RWPE2 (cell line): ENCODE data around the gene CRYBG1.

Source experiments
- ATAC-seq: fragments of 200-7000 bp; cut with Tn5 transposase; 3 replicates; pipeline ENCODE4 v1.9.1; 2021; ENCODE audit warnings: low read depth
- DNase-seq: peaks from one replicate; pipeline ENCODE4 v3.0.0-alpha.2; 2020; ENCODE audit warnings: low spot score
- H3K27ac ChIP-seq: fragments of 450-650 bp; 2 replicates; pipeline ENCODE4 v1.5.1; 2017; ENCODE audit warnings: mild to moderate bottlenecking; ENCODE audit not compliant: poor library complexity, severe bottlenecking
- H3K27me3 ChIP-seq: fragments of 250-450 bp; sonication (Bioruptor Pico); 2 replicates; pipeline ENCODE4 v1.5.1; 2021; ENCODE audit warnings: mild to moderate bottlenecking, moderate library complexity; ENCODE audit not compliant: insufficient read depth, poor library complexity, severe bottlenecking
- H3K36me3 ChIP-seq: fragments of 250-450 bp; sonication (Bioruptor Pico); 2 replicates; pipeline ENCODE4 v1.5.1; 2020; ENCODE audit warnings: low read depth, mild to moderate bottlenecking, moderate library complexity
- H3K4me1 ChIP-seq: fragments of 250-450 bp; sonication (Bioruptor Pico); 2 replicates; pipeline ENCODE4 v1.5.1; 2021; ENCODE audit warnings: mild to moderate bottlenecking, moderate library complexity; ENCODE audit not compliant: insufficient read depth, poor library complexity, severe bottlenecking
- H3K4me3 ChIP-seq: fragments of 250-450 bp; sonication (Bioruptor Pico); 2 replicates; pipeline ENCODE4 v1.5.1; 2021; ENCODE audit warnings: mild to moderate bottlenecking, moderate library complexity; ENCODE audit not compliant: severe bottlenecking
- H3K9me3 ChIP-seq: fragments of 250-450 bp; sonication (Bioruptor Pico); 2 replicates; pipeline ENCODE4 v1.5.1; 2021; ENCODE audit warnings: mild to moderate bottlenecking, moderate library complexity; ENCODE audit not compliant: severe bottlenecking
- TF ChIP-seq, protein P1 (sequence below): fragments of 450-650 bp; IDR thresholded peaks from one replicate; pipeline ENCODE4 v1.5.1; 2017; ENCODE audit warnings: mild to moderate bottlenecking, moderate library complexity; ENCODE audit not compliant: poor library complexity, severe bottlenecking

CRYBG1 gene

GRCh38 chr6:106318851-106319250, 41.7 kb upstream of the CRYBG1 start:
- no peak overlapping the region for H3K4me3 ChIP-seq

GRCh38 chr6:106321940-106322339, 38.6 kb upstream of the CRYBG1 start:
- H3K36me3 ChIP-seq, result no peaks in the 10 kb centered on the region
- no peak overlapping the region for H3K27ac ChIP-seq
- TF ChIP-seq, protein P1, sequence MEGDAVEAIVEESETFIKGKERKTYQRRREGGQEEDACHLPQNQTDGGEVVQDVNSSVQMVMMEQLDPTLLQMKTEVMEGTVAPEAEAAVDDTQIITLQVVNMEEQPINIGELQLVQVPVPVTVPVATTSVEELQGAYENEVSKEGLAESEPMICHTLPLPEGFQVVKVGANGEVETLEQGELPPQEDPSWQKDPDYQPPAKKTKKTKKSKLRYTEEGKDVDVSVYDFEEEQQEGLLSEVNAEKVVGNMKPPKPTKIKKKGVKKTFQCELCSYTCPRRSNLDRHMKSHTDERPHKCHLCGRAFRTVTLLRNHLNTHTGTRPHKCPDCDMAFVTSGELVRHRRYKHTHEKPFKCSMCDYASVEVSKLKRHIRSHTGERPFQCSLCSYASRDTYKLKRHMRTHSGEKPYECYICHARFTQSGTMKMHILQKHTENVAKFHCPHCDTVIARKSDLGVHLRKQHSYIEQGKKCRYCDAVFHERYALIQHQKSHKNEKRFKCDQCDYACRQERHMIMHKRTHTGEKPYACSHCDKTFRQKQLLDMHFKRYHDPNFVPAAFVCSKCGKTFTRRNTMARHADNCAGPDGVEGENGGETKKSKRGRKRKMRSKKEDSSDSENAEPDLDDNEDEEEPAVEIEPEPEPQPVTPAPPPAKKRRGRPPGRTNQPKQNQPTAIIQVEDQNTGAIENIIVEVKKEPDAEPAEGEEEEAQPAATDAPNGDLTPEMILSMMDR, result no peak
- H3K4me1 ChIP-seq, result peaks cover 24% of the 10 kb centered on the region
- no peak for DNase-seq
- ATAC-seq, result no peak
- H3K27me3 ChIP-seq, result no peaks in the 10 kb centered on the region
- no peak overlapping the region for H3K4me3 ChIP-seq
- no peaks in the 10 kb centered on the region for H3K9me3 ChIP-seq

More at GRCh38 chr6:106318851-106319250, 41.7 kb upstream of the CRYBG1 start:
- TF ChIP-seq, protein P1, result no peak
- DNase-seq, result no peak
- Histone ChIP-seq H3K27me3 (no peaks in the 10 kb centered on the region), H3K36me3 (peaks cover 24% of the 10 kb centered on the region), H3K4me1 (peaks cover 27% of the 10 kb centered on the region), H3K9me3 (no peaks in the 10 kb centered on the region), H3K27ac (no peak overlapping the region)
- ATAC-seq, result no peak

DNA sequence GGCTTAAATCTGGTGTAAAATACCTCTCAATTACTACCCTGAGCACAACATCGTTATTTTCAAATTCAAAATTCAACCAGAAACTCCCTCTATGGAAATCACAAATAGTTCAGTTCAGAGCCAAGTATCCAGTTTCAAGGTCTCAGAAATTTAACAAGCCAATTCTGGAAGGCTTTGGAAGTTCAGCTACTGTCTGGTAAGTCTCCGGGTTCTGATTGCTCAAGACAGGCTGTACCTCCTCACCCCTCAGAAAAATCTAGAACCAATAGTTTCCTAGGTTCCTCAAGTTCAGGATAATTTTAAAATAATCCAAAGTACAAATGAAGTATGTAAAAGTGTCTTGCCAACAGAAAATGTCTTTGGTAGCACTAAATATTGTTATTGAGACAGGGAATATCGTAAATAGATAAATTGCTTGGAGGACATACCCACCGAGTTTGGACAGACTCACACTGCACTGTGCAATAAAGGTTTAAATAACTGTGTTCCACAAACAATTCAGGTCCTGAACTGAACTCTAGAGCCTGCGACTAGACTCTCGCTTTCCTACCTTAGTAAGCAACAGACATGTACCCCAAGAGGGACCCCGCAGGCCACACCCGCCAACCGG, 35.7 kb upstream of the CRYBG1 start:
- Histone ChIP-seq H3K36me3 (no peaks in the 10 kb centered on the region), H3K4me3 (peak overlapping the region; percentile 61), H3K27me3 (no peaks in the 10 kb centered on the region), H3K27ac (peak overlapping the region; percentile 91), H3K9me3 (no peaks in the 10 kb centered on the region), H3K4me1 (peaks cover 10% of the 10 kb centered on the region)
- ATAC-seq (peak; percentile 24), DNase-seq (no peak)
- TF ChIP-seq, protein P1, result no peak

- H3K27me3 ChIP-seq, result no peaks in the 10 kb centered on the region
- peak within 1 kb of the TSS; percentile 61 for H3K4me3 ChIP-seq
- TF ChIP-seq, protein P1, result peak; percentile 1
- H3K27ac ChIP-seq, result peak within 1 kb of the TSS; percentile 91
- H3K4me1 ChIP-seq, result peaks cover 10% of the 10 kb centered on the region
- ATAC-seq (peak; percentile 92), DNase-seq (peak; percentile 98)
- H3K9me3 ChIP-seq, result no peaks in the 10 kb centered on the region
- no peaks in the 10 kb centered on the region for H3K36me3 ChIP-seq
Measured at GRCh38 chr6:106325336-106326178, 35.0 kb upstream of the CRYBG1 start, which contains the start of gene ATG5. Gene ATG5 (minus strand): TSS chr6:106325760. CDS start chr6:106316208, 9,552 bp downstream.
